Right lobe of liver (tissue), 6 donors: Measurements from ENCODE around the gene FOXN1. TPM values are rescaled to one million over a fixed set of nuclear protein-coding genes. Genes with fewer than 3 reads are reported as not detected.
"Not testable (repeated sequence)": the region's sequence is repeated elsewhere in the genome, so short reads cannot be mapped to it uniquely, and the experiment has no call there.

Experiments used
- ATAC-seq, 4 donors: fragments of 200-7000 bp; cut with Tn5 transposase; one replicate each; pipeline ENCODE4 v1.9.1; 2020; ENCODE audit warnings: mild to moderate bottlenecking in 4 of 4, moderate library complexity in 4 of 4
- DNase-seq, 3 donors: peaks; one replicate each; pipeline ENCODE4 v3.0.0-alpha.2; 2020
- H3K27ac ChIP-seq, 3 donors: fragments of 200-600 bp; one replicate each; pipeline ENCODE4 v1.8.0; 2022
- H3K27me3 ChIP-seq, 2 donors: fragments of 200-600 bp; one replicate each; pipeline ENCODE4 v1.8.0; 2022
- H3K36me3 ChIP-seq, 4 donors: fragments of 200-600 bp; sonication (generic) in 1 of 4; one replicate each; pipeline versions ENCODE4 v1.5.1 to v1.8.0; 2017 to 2022; ENCODE audit warnings: control low read depth in 1 of 4
- H3K4me1 ChIP-seq, 4 donors: fragments of 200-600 bp; sonication (generic) in 1 of 4; one replicate each; pipeline versions ENCODE4 v1.5.1 to v1.8.0; 2017 to 2022; ENCODE audit warnings: control low read depth in 1 of 4
- H3K4me3 ChIP-seq, 3 donors: fragments of 200-600 bp; one replicate each; pipeline ENCODE4 v1.8.0; 2022
- H3K9me3 ChIP-seq, 4 donors: fragments of 200-600 bp; sonication (generic) in 1 of 4; one replicate each; pipeline versions ENCODE4 v1.5.1 to v1.8.0; 2017 to 2022; ENCODE audit warnings: control low read depth in 1 of 4
- CTCF ChIP-seq, 4 donors: fragments of 200-600 bp in 3 of 4; fragments of 450-650 bp in 1 of 4; IDR thresholded peaks; one replicate each; pipeline versions ENCODE4 v1.5.1 to v1.8.0; 2016 to 2022; ENCODE audit warnings: antibody characterized with exemption in 4 of 4, mild to moderate bottlenecking in 2 of 4
- POLR2A ChIP-seq: fragments of 450-650 bp; IDR thresholded peaks from one replicate; pipeline ENCODE4 v1.6.1; 2017; ENCODE audit warnings: antibody characterized with exemption, mild to moderate bottlenecking
- WGBS: methylation state at CpG from one replicate; pipeline ENCODE4 v1.1.6; 2018; ENCODE audit warnings: low coverage, low lambda C conversion rate; ENCODE audit not compliant: insufficient coverage; ENCODE audit errors: missing lambda C conversion rate; 5-methylcytosine and 5-hydroxymethylcytosine counted together
- intact Hi-C, 2 donors: fragments of 100-400 bp; cut with DNase I; formaldehyde crosslinking; loops; one replicate each; pipeline versions ENCODE4 v1.11.2 to v1.14.1; 2022
- total RNA-seq, 6 experiments: library from RNA; depleted of rRNA in 2 of 6; stranded (reverse); fragments of >200 nt in 2 of 6; fragmentation: NEBNext Ultra II Directional in 3 of 6; extraction: Animal tissue kit (Norgen Biotek cat#: 25700) in 3 of 6; gene quantifications; one replicate each; pipeline versions ENCODE4 v1.1.0 to v1.2.4, GENCODE V29; 2016 to 2023
- donor health status: DM: no; HTN: yes; CAD: no.
- donor health status: DM: no; HTN: no; CAD: no.
- donor health status: DM: no; HTN: no; CAD: no.
- donor health status: DM: no; HTN: yes; CAD: no.
- donor health status: DM: no; HTN: yes; CAD: no.

The FOXN1 gene
- total RNA-seq, 6 experiments from 2014 or later = not detected

DNA sequence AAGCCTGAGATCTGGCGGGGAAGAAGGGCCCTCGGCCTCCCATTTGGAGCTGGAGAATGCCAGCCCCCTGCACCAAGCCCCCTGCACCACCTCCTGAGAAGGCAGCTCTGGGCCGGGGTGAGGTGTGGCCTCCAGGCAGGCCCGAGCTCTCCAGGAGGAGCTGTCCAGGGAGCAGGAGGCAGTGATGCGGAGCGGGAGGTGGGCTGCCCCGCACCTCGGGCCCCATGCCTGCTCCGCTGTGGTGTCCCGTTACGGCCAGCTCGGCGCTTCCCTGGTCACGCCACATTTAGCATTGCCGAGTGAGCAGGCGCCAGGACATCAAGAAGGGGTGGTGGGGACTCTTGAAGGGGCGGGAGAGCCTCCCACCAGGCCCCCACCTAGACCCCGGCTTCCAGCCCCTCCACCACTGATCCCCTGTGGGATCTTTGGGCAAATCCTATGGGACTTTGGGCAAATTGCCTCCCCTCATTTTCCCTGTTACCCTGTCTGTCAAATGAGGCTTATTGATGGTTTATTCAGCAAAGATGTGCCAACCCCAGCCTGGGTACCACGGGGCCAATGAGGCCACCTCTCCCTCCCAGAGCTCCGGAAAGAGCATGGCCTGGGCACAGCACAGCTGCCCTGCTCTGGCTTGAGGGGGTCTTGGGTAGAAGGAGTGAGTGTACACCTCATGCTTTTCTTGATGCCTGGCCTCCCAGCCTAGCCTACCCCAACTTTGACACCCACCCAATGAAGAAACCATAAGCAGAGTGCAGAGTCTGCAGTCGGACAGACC lies 15.3 kb downstream of the FOXN1 start:
- intact Hi-C loops = no loop called here
- Histone ChIP-seq H3K4me1 (no peaks in the 10 kb centered on the region), H3K27me3 (no peaks in the 10 kb centered on the region), H3K4me3 (no peak overlapping the region), H3K36me3 (no peaks in the 10 kb centered on the region), H3K27ac (no peak overlapping the region), H3K9me3 (no peaks in the 10 kb centered on the region)
- no peak for DNase-seq
- WGBS = no CpG with 5 or more reads among the region's 21 CpGs
- no peak for ATAC-seq
- TF ChIP-seq CTCF (IDR thresholded peaks at IDR 0.05) (no peak), POLR2A (no peak)

DNA sequence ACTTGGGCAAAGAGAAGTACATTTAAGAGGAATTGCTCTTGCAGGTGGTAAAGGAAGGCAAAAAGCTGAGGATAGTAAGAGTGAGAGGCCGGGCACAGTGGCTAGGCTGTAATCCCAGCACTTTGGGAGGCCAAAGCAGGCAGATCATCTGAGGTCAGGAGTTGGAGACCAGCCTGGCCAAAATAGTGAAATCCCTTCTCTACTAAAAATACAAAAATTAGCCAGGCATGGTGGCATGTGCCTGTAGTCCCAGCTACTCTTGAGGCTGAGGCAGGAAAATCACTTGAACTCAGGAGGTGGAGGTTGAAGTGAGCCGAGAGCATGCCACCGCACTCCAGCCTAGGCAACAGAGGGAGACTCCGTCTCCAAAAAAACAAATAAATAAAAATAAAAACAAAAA lies 16.1 kb downstream of the FOXN1 start:
- H3K36me3 ChIP-seq, H3K27me3 ChIP-seq, DNase-seq, H3K4me3 ChIP-seq, ATAC-seq, H3K27ac ChIP-seq, H3K9me3 ChIP-seq, intact Hi-C loops, H3K4me1 ChIP-seq: not testable (repeated sequence)
- 66% methylated on average over 2 of the region's 4 CpGs for WGBS

GRCh38 chr17:28523186-28523585 lies 17.0 kb downstream of the FOXN1 start:
- no peak overlapping the region for H3K4me3 ChIP-seq
- intact Hi-C loops = no loop called here
- H3K27me3 ChIP-seq = no peaks in the 10 kb centered on the region
- no peaks in the 10 kb centered on the region for H3K36me3 ChIP-seq
- ATAC-seq = no peak
- no peak for TF ChIP-seq POLR2A
- TF ChIP-seq CTCF (IDR thresholded peaks at IDR 0.05) = no peak
- WGBS = no CpG with 5 or more reads among the region's 6 CpGs
- no peak overlapping the region for H3K27ac ChIP-seq
- H3K4me1 ChIP-seq = no peaks in the 10 kb centered on the region
- H3K9me3 ChIP-seq = no peaks in the 10 kb centered on the region
- DNase-seq = no peak

GRCh38 chr17:28523876-28524275 lies 17.7 kb downstream of the FOXN1 start:
- Histone ChIP-seq H3K9me3 (no peaks in the 10 kb centered on the region), H3K27me3 (no peaks in the 10 kb centered on the region), H3K4me3 (no peak overlapping the region), H3K4me1 (no peaks in the 10 kb centered on the region), H3K36me3 (no peaks in the 10 kb centered on the region), H3K27ac (no peak overlapping the region)
- DNase-seq (no peak), ATAC-seq (no peak)
- intact Hi-C loops = no loop called here
- TF ChIP-seq CTCF (IDR thresholded peaks at IDR 0.05) = no peak
- no peak for TF ChIP-seq POLR2A
- WGBS = 40% methylated on average over 1 of the region's 15 CpGs

DNA sequence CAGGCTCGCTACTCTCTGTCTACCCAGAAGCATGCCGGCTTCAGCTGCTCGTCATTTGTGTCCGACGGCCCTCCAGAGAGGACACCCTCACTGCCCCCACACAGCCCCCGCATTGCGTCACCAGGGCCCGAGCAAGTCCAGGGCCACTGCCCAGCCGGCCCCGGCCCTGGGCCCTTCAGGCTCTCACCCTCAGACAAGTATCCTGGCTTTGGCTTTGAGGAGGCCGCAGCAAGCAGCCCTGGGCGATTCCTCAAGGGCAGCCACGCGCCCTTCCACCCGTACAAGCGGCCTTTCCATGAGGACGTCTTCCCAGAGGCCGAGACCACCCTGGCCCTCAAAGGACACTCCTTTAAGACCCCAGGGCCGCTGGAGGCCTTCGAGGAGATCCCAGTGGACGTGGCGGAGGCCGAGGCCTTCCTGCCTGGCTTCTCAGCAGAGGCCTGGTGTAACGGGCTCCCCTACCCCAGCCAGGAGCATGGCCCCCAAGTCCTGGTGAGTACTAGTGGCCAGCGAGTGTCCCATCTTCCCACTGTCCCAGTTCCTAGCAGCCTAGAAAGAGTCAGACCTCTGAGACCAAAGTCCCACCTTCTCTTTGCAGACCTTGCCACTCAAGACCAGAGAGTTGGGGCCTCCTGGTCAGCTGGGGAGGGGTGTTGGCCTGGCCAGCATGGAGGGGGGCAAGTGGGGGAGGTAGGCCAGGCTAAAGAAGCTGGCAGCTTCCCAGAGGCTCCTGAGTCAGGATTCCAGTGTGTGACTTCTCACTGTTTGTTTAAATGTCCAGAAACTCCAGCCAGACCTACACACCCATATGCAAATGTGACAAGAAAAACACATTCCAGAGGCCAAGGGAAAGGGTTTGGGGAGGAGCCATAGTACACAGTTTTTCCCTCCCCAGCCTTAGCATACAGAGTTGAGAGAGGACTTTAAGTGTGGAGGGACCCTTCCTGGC lies 18.6 kb downstream of the FOXN1 start:
- no peak for DNase-seq
- peak in 2 of 4 donors; percentile 9 to 64 for ATAC-seq
- no peak for TF ChIP-seq POLR2A
- TF ChIP-seq CTCF (IDR thresholded peaks at IDR 0.05) = no peak
- Histone ChIP-seq H3K36me3 (no peaks in the 10 kb centered on the region), H3K9me3 (no peaks in the 10 kb centered on the region), H3K27ac (no peak overlapping the region), H3K4me1 (no peaks in the 10 kb centered on the region), H3K4me3 (no peak overlapping the region), H3K27me3 (no peaks in the 10 kb centered on the region)
- 69% methylated on average over 5 of the region's 25 CpGs for WGBS
- intact Hi-C loops = no loop called here
